H9 (cell line): ENCODE data around the gene CACNA1I. TPM values are rescaled to one million over a fixed set of nuclear protein-coding genes. Genes with fewer than 3 reads are reported as not detected.

ENCODE experiments used
- DNase-seq: peaks from one replicate; pipeline ENCODE4 v3.0.0-alpha.2; 2017
- H2AFZ ChIP-seq: one replicate; pipeline ENCODE4 v1.6.1; 2013; ENCODE audit warnings: mild to moderate bottlenecking, low read length, control low read depth, moderate library complexity
- H2AK5ac ChIP-seq: 2 replicates; pipeline ENCODE4 v1.6.1; 2013; ENCODE audit warnings: low read length, control low read depth, mixed read lengths; ENCODE audit not compliant: insufficient read length
- H2BK120ac ChIP-seq: one replicate; pipeline ENCODE4 v1.6.1; 2013; ENCODE audit warnings: low read depth, mild to moderate bottlenecking, low read length, control low read depth, inconsistent platforms; ENCODE audit not compliant: poor library complexity, severe bottlenecking
- H2BK12ac ChIP-seq: 2 replicates; pipeline ENCODE4 v1.6.1; 2013; ENCODE audit warnings: low read length, control low read depth, mixed read lengths, low read depth; ENCODE audit not compliant: insufficient read length
- H2BK15ac ChIP-seq: 2 replicates; pipeline ENCODE4 v1.6.1; 2013; ENCODE audit warnings: low read depth, low read length, control low read depth
- H2BK20ac ChIP-seq: one replicate; pipeline ENCODE4 v1.6.1; 2013; ENCODE audit warnings: low read depth, mild to moderate bottlenecking, low read length, control low read depth, inconsistent platforms; ENCODE audit not compliant: poor library complexity, severe bottlenecking
- H2BK5ac ChIP-seq: 2 replicates; pipeline ENCODE4 v1.6.1; 2013; ENCODE audit warnings: low read length, control low read depth, mixed read lengths; ENCODE audit not compliant: insufficient read length
- H3K14ac ChIP-seq: 2 replicates; pipeline ENCODE4 v1.6.1; 2013; ENCODE audit warnings: low read length, control low read depth; ENCODE audit not compliant: insufficient read depth
- H3K18ac ChIP-seq: 2 replicates; pipeline ENCODE4 v1.6.1; 2013; ENCODE audit warnings: low read depth, mild to moderate bottlenecking, mixed read lengths, low read length, control low read depth; ENCODE audit not compliant: insufficient read length
- H3K23ac ChIP-seq: 2 replicates; pipeline ENCODE4 v1.6.1; 2013; ENCODE audit warnings: low read length, control low read depth, mixed read lengths, low read depth; ENCODE audit not compliant: insufficient read length
- H3K23me2 ChIP-seq: 2 replicates; pipeline ENCODE4 v1.6.1; 2013; ENCODE audit warnings: low read depth, mild to moderate bottlenecking, mixed read lengths, low read length, control low read depth; ENCODE audit not compliant: insufficient read length, poor library complexity, severe bottlenecking
- H3K27ac ChIP-seq: 2 replicates; pipeline ENCODE4 v1.5.1; 2013; ENCODE audit warnings: low read length, control low read depth, mixed read lengths, low read depth; ENCODE audit not compliant: insufficient read length
- H3K27me3 ChIP-seq: 2 replicates; pipeline ENCODE4 v1.6.1; 2013; ENCODE audit warnings: low read length, control low read depth, inconsistent platforms; ENCODE audit not compliant: insufficient read depth
- H3K4ac ChIP-seq: 2 replicates; pipeline ENCODE4 v1.6.1; 2013; ENCODE audit warnings: low read depth, mild to moderate bottlenecking, control low read depth, inconsistent platforms, low read length, moderate library complexity
- H3K4me1 ChIP-seq: 2 replicates; pipeline ENCODE4 v1.6.1; 2013; ENCODE audit warnings: low read length, control low read depth, inconsistent platforms; ENCODE audit not compliant: insufficient read depth
- H3K4me2 ChIP-seq: 2 replicates; pipeline ENCODE4 v1.6.1; 2013; ENCODE audit warnings: low read length, control low read depth, mixed read lengths; ENCODE audit not compliant: insufficient read length, insufficient read depth
- H3K56ac ChIP-seq: 2 replicates; pipeline ENCODE4 v1.6.1; 2013; ENCODE audit warnings: low read depth, mild to moderate bottlenecking, mixed read lengths, low read length, control low read depth; ENCODE audit not compliant: insufficient read length
- H3K79me1 ChIP-seq: 2 replicates; pipeline ENCODE4 v1.6.1; 2013; ENCODE audit warnings: low read depth, mild to moderate bottlenecking, moderate library complexity, low read length, control low read depth, inconsistent platforms; ENCODE audit not compliant: insufficient read depth, poor library complexity, severe bottlenecking
- H3K79me2 ChIP-seq: 2 replicates; pipeline ENCODE4 v1.6.1; 2013; ENCODE audit warnings: low read length, control low read depth, inconsistent platforms; ENCODE audit not compliant: insufficient read depth
- H3K9ac ChIP-seq: 2 replicates; pipeline ENCODE4 v1.6.1; 2013; ENCODE audit warnings: low read length, control low read depth, mixed read lengths; ENCODE audit not compliant: insufficient read length; ENCODE audit errors: extremely low read depth
- H3K9me3 ChIP-seq: one replicate; pipeline ENCODE4 v1.6.1; 2013; ENCODE audit warnings: low read depth, low read length, inconsistent platforms; ENCODE audit not compliant: control insufficient read depth
- H3T11ph ChIP-seq: one replicate; pipeline ENCODE4 v1.6.1; 2013; ENCODE audit warnings: mild to moderate bottlenecking, low read length, control low read depth, inconsistent platforms
- H4K20me1 ChIP-seq: one replicate; pipeline ENCODE4 v1.6.1; 2013; ENCODE audit not compliant: control insufficient read depth, insufficient read length, insufficient read depth
- H4K5ac ChIP-seq: 2 replicates; pipeline ENCODE4 v1.6.1; 2013; ENCODE audit warnings: low read depth, mild to moderate bottlenecking, mixed read lengths, low read length, control low read depth; ENCODE audit not compliant: insufficient read length
- H4K8ac ChIP-seq: replicated peaks from 2 replicates; pipeline ENCODE4 v1.6.1; 2013; ENCODE audit warnings: low read length, control low read depth, mixed read lengths, low read depth; ENCODE audit not compliant: insufficient read length
- H4K91ac ChIP-seq: 2 replicates; pipeline ENCODE4 v1.6.1; 2013; ENCODE audit warnings: low read depth, mild to moderate bottlenecking, moderate library complexity, mixed read lengths, low read length, control low read depth; ENCODE audit not compliant: insufficient read length
- H3K27ac Mint-ChIP-seq, 3 experiments: 2 replicates in 2 of 3; 3 replicates in 1 of 3; pipeline ENCODE4 v1.8.0; 2020 to 2021; ENCODE audit warnings: mixed read lengths in 3 of 3, mild to moderate bottlenecking in 1 of 3, moderate library complexity in 1 of 3
- H3K27me3 Mint-ChIP-seq: 2 replicates; pipeline ENCODE4 v1.8.0; 2021; ENCODE audit warnings: low read depth, mild to moderate bottlenecking, moderate library complexity, mixed read lengths
- H3K36me3 Mint-ChIP-seq, 3 experiments: 2 replicates in 2 of 3; 3 replicates in 1 of 3; pipeline ENCODE4 v1.8.0; 2020 to 2021; ENCODE audit warnings: low read depth in 3 of 3, mixed read lengths in 3 of 3; ENCODE audit not compliant: insufficient read depth in 1 of 3
- H3K4me1 Mint-ChIP-seq, 2 experiments: 2 replicates each; pipeline ENCODE4 v1.8.0; 2020; ENCODE audit warnings: mixed read lengths in 2 of 2
- H3K4me3 Mint-ChIP-seq, 2 experiments: 2 replicates in 1 of 2; 3 replicates in 1 of 2; pipeline ENCODE4 v1.8.0; 2020 to 2021; ENCODE audit warnings: mild to moderate bottlenecking in 2 of 2, mixed read lengths in 2 of 2, moderate library complexity in 1 of 2
- H3K9me3 Mint-ChIP-seq, 2 experiments: 2 replicates in 1 of 2; 3 replicates in 1 of 2; pipeline ENCODE4 v1.8.0; 2020; ENCODE audit warnings: mild to moderate bottlenecking in 2 of 2, mixed read lengths in 2 of 2, moderate library complexity in 1 of 2
- CTCF ChIP-seq: fragments of 200-600 bp; sonication (generic); conservative IDR thresholded peaks from 3 replicates; pipeline ENCODE4 v1.8.0; 2021; ENCODE audit warnings: antibody characterized with exemption, mild to moderate bottlenecking
- WGBS: extraction: QIAGEN DNeasy Blood & Tissue Kit; methylation state at CpG from one replicate; pipeline ENCODE4 v1.1.7; 2013; ENCODE audit warnings: missing lambda C conversion rate, low lambda C conversion rate, mixed read lengths; ENCODE audit not compliant: insufficient read length; ENCODE audit errors: extremely low coverage; 5-methylcytosine and 5-hydroxymethylcytosine counted together
- total RNA-seq: library from RNA; stranded (reverse); gene quantifications from 2 replicates; pipeline ENCODE4 v1.2.1, GENCODE V29; 2021

CACNA1I gene
- total RNA-seq, 1 experiment from 2014 or later: 0.50 TPM

GRCh38 chr22:39649500-39650089 lies 79.0 kb downstream of the CACNA1I start:
- peaks cover 0 to 4% of the 10 kb centered on the region in 2 experiments; a peak in 1 of 4 replicates for H3K4me1 Mint-ChIP-seq
- Histone ChIP-seq H3T11ph (no peak overlapping the region), H4K20me1 (no peaks in the 10 kb centered on the region), H4K8ac (no peak overlapping the region), H3K23ac (no peak overlapping the region), H3K14ac (no peak overlapping the region), H4K91ac (no peak overlapping the region), H3K9me3 (no peaks in the 10 kb centered on the region), H4K5ac (no peak overlapping the region), H2AK5ac (no peak overlapping the region), H3K23me2 (no peaks in the 10 kb centered on the region), H2AFZ (no peak overlapping the region), H2BK12ac (no peak overlapping the region), H2BK5ac (no peak overlapping the region), H2BK15ac (no peak overlapping the region), H3K9ac (no peak overlapping the region), H3K4me2 (no peak overlapping the region), H3K56ac (no peak overlapping the region), H3K4ac (no peak overlapping the region), H3K18ac (no peak overlapping the region), H2BK120ac (no peak overlapping the region), H3K79me2 (no peaks in the 10 kb centered on the region), H3K79me1 (no peaks in the 10 kb centered on the region), H3K27me3 (no peaks in the 10 kb centered on the region), H2BK20ac (no peak overlapping the region), H3K4me1 (no peaks in the 10 kb centered on the region), H3K27ac (no peak overlapping the region)
- TF ChIP-seq CTCF: no peak
- no peaks in the 10 kb centered on the region for H3K36me3 Mint-ChIP-seq
- no peak overlapping the region for H3K4me3 Mint-ChIP-seq
- no peak for DNase-seq
- no CpG with 5 or more reads among the region's 41 CpGs for WGBS
- H3K27ac Mint-ChIP-seq: no peak overlapping the region
- H3K9me3 Mint-ChIP-seq: no peaks in the 10 kb centered on the region
- H3K27me3 Mint-ChIP-seq: no peaks in the 10 kb centered on the region; the same call in 1 of the 2 replicates
